K562 (cell line): Measurements from ENCODE around the gene HVCN1.

Experiments
- BHLHE40 ChIP-seq: IDR thresholded peaks from 2 replicates; pipeline ENCODE4 v1.6.1; 2011; ENCODE audit warnings: low read length, improper control_type of control experiment
- MXI1 ChIP-seq: IDR thresholded peaks from 2 replicates; pipeline ENCODE4 v1.6.1; 2011; ENCODE audit warnings: low read depth, mild to moderate bottlenecking, improper control_type of control experiment, low read length
- POLR2A ChIP-seq: fragments of 450-650 bp; conservative IDR thresholded peaks from 2 replicates; pipeline ENCODE4 v1.6.1; 2016
- SMARCC2 ChIP-seq: fragments of 450-650 bp; IDR thresholded peaks from 2 replicates; pipeline ENCODE4 v1.6.1; 2017; ENCODE audit warnings: antibody characterized with exemption, moderate library complexity, mild to moderate bottlenecking, low read depth
- TRIM24 ChIP-seq, 2 experiments: fragments of 450-650 bp; IDR thresholded peaks; 2 replicates each; pipeline ENCODE4 v1.6.1; 2016
- ZNF449 ChIP-seq: fragments of 250-450 bp; sonication (Bioruptor Pico); IDR thresholded peaks from 2 replicates; pipeline ENCODE4 v1.8.0; 2022; ENCODE audit warnings: moderate library complexity, mild to moderate bottlenecking, inconsistent platforms
- TF ChIP-seq, protein P1 (sequence below), 2 experiments: fragments of 450-650 bp; formaldehyde crosslinking in 1 of 2; IDR thresholded peaks; 2 replicates each; pipeline versions ENCODE4 v1.4.0 to v1.6.1; 2014 to 2020; ENCODE audit warnings: mild to moderate bottlenecking in 2 of 2, borderline replicate concordance in 1 of 2, low read depth in 1 of 2

DNA sequence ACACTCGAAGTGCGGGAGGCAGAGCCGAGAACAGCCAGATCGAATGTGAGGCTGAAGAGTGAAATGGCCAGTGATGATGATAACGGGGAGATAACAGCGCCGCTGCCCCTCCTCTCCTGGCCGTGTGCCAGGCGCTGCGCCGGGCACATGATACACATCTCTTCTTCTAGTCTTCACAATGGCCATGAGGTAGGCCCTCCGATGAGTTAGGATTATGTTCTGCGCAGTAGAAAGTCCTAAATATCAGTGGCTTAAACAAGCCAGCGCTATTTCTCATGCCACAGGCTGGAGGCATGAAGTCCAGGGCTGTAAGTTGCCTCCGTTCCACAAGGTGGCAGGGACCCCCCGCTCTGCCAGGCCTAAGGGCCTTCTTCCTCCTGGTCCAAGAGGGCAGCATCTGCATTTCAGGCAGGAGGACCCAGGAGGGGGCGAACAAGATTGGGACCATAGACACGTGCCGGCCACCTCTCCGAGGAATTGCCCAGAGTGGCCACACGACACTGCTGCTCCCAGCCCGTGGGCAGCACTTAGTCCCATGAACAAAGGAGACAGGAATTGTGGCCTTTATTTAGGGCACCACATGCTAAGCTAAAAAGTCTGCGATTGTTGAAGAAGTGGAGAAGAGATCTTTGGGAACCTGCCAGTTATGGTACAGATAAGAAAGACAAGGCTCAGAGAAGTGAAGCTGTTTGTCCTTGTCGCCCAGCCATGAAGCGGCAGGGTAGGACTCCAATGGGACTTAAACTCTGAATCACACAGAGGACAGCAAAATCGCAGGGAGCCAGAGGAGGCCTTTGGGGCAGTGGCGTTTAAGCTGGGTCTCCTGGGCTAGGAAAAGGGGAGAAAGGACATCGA, 10.9 kb upstream of the HVCN1 start:
- TF ChIP-seq POLR2A (no peak), TRIM24 (IDR thresholded peaks at IDR 0.05) (no peak), SMARCC2 (no peak), ZNF449 (no peak), BHLHE40 (no peak), MXI1 (no peak)
- TF ChIP-seq, protein P1, sequence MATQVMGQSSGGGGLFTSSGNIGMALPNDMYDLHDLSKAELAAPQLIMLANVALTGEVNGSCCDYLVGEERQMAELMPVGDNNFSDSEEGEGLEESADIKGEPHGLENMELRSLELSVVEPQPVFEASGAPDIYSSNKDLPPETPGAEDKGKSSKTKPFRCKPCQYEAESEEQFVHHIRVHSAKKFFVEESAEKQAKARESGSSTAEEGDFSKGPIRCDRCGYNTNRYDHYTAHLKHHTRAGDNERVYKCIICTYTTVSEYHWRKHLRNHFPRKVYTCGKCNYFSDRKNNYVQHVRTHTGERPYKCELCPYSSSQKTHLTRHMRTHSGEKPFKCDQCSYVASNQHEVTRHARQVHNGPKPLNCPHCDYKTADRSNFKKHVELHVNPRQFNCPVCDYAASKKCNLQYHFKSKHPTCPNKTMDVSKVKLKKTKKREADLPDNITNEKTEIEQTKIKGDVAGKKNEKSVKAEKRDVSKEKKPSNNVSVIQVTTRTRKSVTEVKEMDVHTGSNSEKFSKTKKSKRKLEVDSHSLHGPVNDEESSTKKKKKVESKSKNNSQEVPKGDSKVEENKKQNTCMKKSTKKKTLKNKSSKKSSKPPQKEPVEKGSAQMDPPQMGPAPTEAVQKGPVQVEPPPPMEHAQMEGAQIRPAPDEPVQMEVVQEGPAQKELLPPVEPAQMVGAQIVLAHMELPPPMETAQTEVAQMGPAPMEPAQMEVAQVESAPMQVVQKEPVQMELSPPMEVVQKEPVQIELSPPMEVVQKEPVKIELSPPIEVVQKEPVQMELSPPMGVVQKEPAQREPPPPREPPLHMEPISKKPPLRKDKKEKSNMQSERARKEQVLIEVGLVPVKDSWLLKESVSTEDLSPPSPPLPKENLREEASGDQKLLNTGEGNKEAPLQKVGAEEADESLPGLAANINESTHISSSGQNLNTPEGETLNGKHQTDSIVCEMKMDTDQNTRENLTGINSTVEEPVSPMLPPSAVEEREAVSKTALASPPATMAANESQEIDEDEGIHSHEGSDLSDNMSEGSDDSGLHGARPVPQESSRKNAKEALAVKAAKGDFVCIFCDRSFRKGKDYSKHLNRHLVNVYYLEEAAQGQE (IDR thresholded peaks at IDR 0.05; ENCODE audit: borderline replicate concordance): 0 out of 2 replicates have a peak, but pooled peaks have one; percentile 2
- TF ChIP-seq, protein P1 (CRISPR knock-in tag; IDR thresholded peaks at IDR 0.05; ENCODE audit: low read depth): no peak
